Adrenal gland (tissue), 12 donors: ENCODE data around the gene GTF3A. TPM values are rescaled to one million over a fixed set of nuclear protein-coding genes. Genes with fewer than 3 reads are reported as not detected.

Experiments used
- DNase-seq, 7 donors: peaks; one replicate each; pipeline ENCODE4 v3.0.0-alpha.2; 2019 to 2020
- H3K27ac ChIP-seq, 5 donors: fragments of 200-600 bp; sonication (generic) in 4 of 5; 1 replicate in 3 of 5; 2 replicates in 2 of 5; pipeline versions ENCODE4 v1.5.1 to v1.8.0; 2016 to 2020; ENCODE audit warnings: mild to moderate bottlenecking in 1 of 5
- H3K27me3 ChIP-seq: fragments of 200-600 bp; 2 replicates; pipeline ENCODE4 v1.8.0; 2021
- H3K36me3 ChIP-seq, 2 donors: fragments of 200-600 bp; replicated peaks in 1 of 2; 1 replicate in 1 of 2; 2 replicates in 1 of 2; pipeline versions ENCODE4 v1.5.1 to v1.8.0; 2018 to 2022
- H3K4me1 ChIP-seq, 2 donors: fragments of 200-600 bp; replicated peaks in 1 of 2; 1 replicate in 1 of 2; 2 replicates in 1 of 2; pipeline versions ENCODE4 v1.5.1 to v1.8.0; 2018 to 2021
- H3K4me3 ChIP-seq, 4 donors: fragments of 200-600 bp; sonication (generic) in 3 of 4; one replicate each; pipeline ENCODE4 v1.5.1; 2016 to 2018
- H3K9me3 ChIP-seq, 3 donors: fragments of 200-600 bp; sonication (generic) in 1 of 3; replicated peaks in 1 of 3; 1 replicate in 2 of 3; 2 replicates in 1 of 3; pipeline versions ENCODE4 v1.5.1 to v1.8.0; 2016 to 2021
- POLR2A ChIP-seq, 2 donors: fragments of 450-650 bp; IDR thresholded peaks; one replicate each; pipeline ENCODE4 v1.6.1; 2017; ENCODE audit warnings: antibody characterized with exemption in 2 of 2, mild to moderate bottlenecking in 2 of 2, moderate library complexity in 1 of 2
- WGBS, 4 donors: extraction: QIAGEN DNeasy Blood & Tissue Kit in 2 of 4; methylation state at CpG; one replicate each; pipeline versions ENCODE4 v1.1.5 to v1.1.7; 2013 to 2017; 5-methylcytosine and 5-hydroxymethylcytosine counted together
- intact Hi-C, 2 donors: fragments of 100-400 bp; cut with DNase I; formaldehyde crosslinking; loops; one replicate each; pipeline versions ENCODE4 v1.14.1 to v1.15.0; 2022 to 2023
- polyA plus RNA-seq, 3 donors: library from polyadenylated mRNA; stranded (reverse); fragments of 200-250 nt in 2 of 3; fragments of 350-450 nt in 1 of 3; fragmentation: Illumina TruSeq in 1 of 3; extraction: RNeasy Lipid Tissue Mini Kit (QIAGEN cat#74804) in 1 of 3; gene quantifications; one replicate each; pipeline ENCODE4 v1.2.3, GENCODE V29; 2013 to 2014
- total RNA-seq, 9 donors: library from RNA; depleted of rRNA in 4 of 9; stranded (reverse); fragments of >200 nt in 4 of 9; fragments of 120-200 nt in 1 of 9; fragmentation: NEBNext Ultra II Directional in 1 of 9; extraction: Animal tissue kit (Norgen Biotek cat#: 25700) in 1 of 9; gene quantifications; one replicate each; pipeline versions ENCODE4 v1.1.0 to v1.2.4, GENCODE V29; 2013 to 2023
- TF ChIP-seq, protein P1 (sequence below), 6 experiments: fragments of 450-650 bp in 4 of 6; fragments of 200-600 bp in 2 of 6; sonication (generic) in 1 of 6; IDR thresholded peaks; 1 replicate in 5 of 6; 2 replicates in 1 of 6; pipeline versions ENCODE4 v1.5.1 to v1.8.0; 2016 to 2021; ENCODE audit warnings: antibody characterized with exemption in 6 of 6, mild to moderate bottlenecking in 2 of 6, moderate library complexity in 1 of 6
- donor health status: healthy with polysubstance abuse.
- donor health status: Bipolar disorder and iron deficiency.
- donor health status: DM: yes; HTN: yes; CAD: no.
- donor health status: DM: no; HTN: no; CAD: no.
- donor health status: DM: no; HTN: no; CAD: no.
- donor health status: DM: yes; HTN: yes; CAD: no.

Gene GTF3A
- total and polyA plus RNA-seq, 12 donors = 55.2 to 265 (median 115) TPM

DNA sequence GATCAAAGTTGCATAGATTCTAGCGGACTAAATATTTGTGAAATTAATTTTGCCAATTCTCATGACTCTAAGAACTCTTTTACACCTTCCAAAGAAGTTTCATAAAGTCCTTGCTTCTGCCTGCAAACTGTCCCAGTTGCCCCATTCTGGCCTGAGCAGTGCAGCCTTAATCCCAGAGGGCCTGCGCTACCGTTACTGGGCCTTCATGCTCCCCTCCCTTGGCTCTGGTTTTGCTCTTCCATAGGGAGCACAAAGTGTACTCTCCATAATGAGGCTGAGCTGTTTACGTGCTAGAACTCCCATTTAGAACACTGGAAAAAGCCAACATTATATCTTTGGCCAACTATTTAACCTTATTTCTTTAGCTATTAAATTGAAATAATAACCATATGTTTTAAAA is 23.9 kb downstream of the GTF3A start:
- DNase-seq = no peak
- Histone ChIP-seq H3K27me3 (no peaks in the 10 kb centered on the region), H3K4me1 (peaks cover 10 to 31% of the 10 kb centered on the region in 2 donors), H3K27ac (no peak overlapping the region), H3K4me3 (no peak overlapping the region), H3K36me3 (no peaks in the 10 kb centered on the region), H3K9me3 (no peaks in the 10 kb centered on the region)
- no peak for TF ChIP-seq POLR2A (IDR thresholded peaks at IDR 0.05)
- TF ChIP-seq, protein P1, sequence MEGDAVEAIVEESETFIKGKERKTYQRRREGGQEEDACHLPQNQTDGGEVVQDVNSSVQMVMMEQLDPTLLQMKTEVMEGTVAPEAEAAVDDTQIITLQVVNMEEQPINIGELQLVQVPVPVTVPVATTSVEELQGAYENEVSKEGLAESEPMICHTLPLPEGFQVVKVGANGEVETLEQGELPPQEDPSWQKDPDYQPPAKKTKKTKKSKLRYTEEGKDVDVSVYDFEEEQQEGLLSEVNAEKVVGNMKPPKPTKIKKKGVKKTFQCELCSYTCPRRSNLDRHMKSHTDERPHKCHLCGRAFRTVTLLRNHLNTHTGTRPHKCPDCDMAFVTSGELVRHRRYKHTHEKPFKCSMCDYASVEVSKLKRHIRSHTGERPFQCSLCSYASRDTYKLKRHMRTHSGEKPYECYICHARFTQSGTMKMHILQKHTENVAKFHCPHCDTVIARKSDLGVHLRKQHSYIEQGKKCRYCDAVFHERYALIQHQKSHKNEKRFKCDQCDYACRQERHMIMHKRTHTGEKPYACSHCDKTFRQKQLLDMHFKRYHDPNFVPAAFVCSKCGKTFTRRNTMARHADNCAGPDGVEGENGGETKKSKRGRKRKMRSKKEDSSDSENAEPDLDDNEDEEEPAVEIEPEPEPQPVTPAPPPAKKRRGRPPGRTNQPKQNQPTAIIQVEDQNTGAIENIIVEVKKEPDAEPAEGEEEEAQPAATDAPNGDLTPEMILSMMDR (IDR thresholded peaks at IDR 0.05) = no peak
- intact Hi-C loops = no loop called here
- 85 to 88% (median 87%) methylated on average over 4 of the region's 4 CpGs for WGBS, 4 donors

DNA sequence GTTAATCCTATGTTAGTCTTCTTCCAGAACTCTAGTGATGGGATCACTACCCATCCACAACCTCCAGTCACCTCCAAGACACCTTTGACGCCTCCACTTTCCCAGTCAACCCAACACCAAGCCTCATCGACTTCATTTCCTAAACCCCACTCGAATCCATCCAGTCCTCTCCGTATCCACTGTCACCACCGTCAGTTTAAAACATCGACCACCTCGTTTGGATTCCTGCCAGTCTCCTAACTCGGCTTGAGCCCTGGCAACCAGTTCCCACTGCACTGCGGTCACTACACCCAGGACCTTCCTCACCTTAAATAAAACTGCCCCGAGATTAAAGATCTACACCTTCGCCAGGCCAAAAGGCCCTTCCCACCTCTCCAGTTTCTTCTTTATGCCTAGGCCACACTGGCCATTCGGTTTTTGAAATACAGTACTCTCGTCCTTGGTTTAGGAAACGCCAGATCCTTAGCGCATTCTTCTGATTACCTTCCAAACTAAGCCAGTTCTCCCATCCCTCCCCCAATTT is 24.7 kb downstream of the GTF3A start:
- H3K27ac ChIP-seq = peak overlapping the region; percentile 97 to 99 (median 98)
- H3K4me3 ChIP-seq = peak overlapping the region in 3 of 4 donors; percentile 73 to 94 (median 76)
- peaks cover 10 to 31% of the 10 kb centered on the region in 2 donors for H3K4me1 ChIP-seq
- 33 to 42% (median 35%) methylated on average over 15 of the region's 15 CpGs for WGBS, 4 donors
- H3K36me3 ChIP-seq = no peaks in the 10 kb centered on the region
- no peak for DNase-seq
- TF ChIP-seq POLR2A (IDR thresholded peaks at IDR 0.05) = no peak
- TF ChIP-seq, protein P1 (IDR thresholded peaks at IDR 0.05) = no peak
- H3K9me3 ChIP-seq = no peaks in the 10 kb centered on the region
- intact Hi-C loops = no loop called here
- no peaks in the 10 kb centered on the region for H3K27me3 ChIP-seq

DNA sequence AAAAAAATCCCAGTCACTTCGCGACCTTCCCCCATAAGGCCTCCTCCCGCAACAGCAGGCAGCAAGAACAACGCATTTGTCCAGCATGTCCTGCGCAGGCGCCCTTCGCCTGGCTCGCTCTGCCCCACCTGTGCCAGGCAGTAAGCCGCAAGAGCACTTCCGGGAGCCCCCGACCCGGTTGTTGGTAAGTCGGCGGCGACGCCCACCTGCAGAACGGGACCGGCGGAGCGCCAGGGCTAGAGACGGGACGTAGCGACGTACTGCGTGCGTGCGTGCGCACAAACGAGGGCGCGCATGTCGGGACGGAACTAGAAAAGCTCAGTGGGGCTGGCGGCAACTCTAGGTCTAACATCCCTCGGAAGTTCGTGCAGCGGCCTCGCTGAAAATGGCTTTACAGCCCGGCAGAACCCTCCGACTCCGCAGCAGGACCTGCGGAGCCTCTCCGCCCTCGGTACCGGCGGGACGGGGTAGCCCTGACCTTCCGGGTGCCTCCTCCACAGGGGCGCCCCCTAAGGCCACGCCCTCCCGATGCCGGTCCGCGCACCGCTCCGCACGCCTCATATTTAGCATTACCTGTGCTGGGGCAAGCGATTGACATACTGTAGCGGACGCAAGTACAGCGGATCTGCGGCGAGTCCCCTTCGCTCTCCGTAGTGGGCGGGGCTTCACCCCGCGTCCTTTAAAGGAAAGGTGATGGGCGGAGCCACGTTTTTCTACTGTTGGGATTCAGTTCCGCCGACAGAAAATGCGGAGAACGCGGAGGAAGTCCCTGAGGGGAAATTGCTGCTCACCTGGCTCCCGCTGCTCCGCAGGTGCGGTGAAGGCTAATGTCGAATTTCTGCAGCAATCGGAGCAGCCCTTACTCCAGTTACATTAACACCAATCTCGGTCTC is 25.8 kb downstream of the GTF3A start, which contains the start of gene MTIF3:
MTIF3 (minus strand) TSS at position 629 of the 893 bp plus-strand sequence. CDS start 10,116 bp downstream, outside the sequence.
- TF ChIP-seq POLR2A (IDR thresholded peaks at IDR 0.05) = peak; percentile 47 to 79
- TF ChIP-seq, protein P1 (IDR thresholded peaks at IDR 0.05) = peak in 2 of 6 experiments; percentile 21 to 23
- Histone ChIP-seq H3K36me3 (no peaks in the 10 kb centered on the region), H3K27me3 (no peaks in the 10 kb centered on the region), H3K4me1 (peaks cover 10 to 31% of the 10 kb centered on the region in 2 donors), H3K27ac (peak within 1 kb of the TSS; percentile 97 to 99 (median 98)), H3K9me3 (no peaks in the 10 kb centered on the region), H3K4me3 (peak within 1 kb of the TSS; percentile 73 to 94 (median 84))
- intact Hi-C loops = no loop called here
- peak; percentile 92 to 97 (median 94) for DNase-seq
- WGBS, 4 donors = 0 to 1% (median 0%) methylated on average over 49 to 81 of the region's 81 CpGs

DNA sequence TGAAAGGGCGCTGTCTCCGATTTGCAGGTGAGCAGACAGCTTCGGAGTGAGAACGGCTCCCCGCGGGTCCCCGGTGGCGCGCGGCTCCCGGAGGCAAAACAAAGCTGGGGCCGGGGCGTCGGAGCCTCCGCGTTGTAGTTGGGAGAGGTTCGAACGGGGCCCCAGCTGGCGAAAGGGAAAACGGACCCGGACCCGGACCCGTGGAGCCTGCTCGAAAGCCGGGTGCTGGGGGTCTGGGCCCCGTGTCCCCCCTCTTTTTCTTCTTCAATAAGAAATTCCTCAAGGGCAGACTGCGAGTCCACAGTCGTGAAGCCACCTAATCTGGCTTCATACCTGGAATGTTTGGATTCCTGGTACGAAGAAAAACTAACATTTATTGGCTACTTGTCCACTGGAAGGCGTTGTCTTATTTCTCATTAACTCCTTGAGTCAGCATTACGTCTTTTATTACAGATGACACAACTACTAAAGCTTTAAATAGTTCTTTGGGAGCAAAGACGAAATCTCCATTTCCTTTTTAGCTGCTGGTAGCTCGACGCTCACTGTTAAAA is 26.6 kb downstream of the GTF3A start:
- WGBS, 4 donors = 0 to 1% (median 1%) methylated on average over 30 to 34 of the region's 34 CpGs
- peak overlapping the region; percentile 73 to 94 (median 84) for H3K4me3 ChIP-seq

More for the DNA sequence above, 26.6 kb downstream of the GTF3A start:
- Histone ChIP-seq H3K27me3 (no peaks in the 10 kb centered on the region), H3K27ac (peak overlapping the region; percentile 97 to 99 (median 98)), H3K36me3 (no peaks in the 10 kb centered on the region), H3K9me3 (no peaks in the 10 kb centered on the region), H3K4me1 (peaks cover 10 to 31% of the 10 kb centered on the region in 2 donors)
- TF ChIP-seq, protein P1 (IDR thresholded peaks at IDR 0.05) = no peak
- peak in 1 of 2 donors; percentile 39 for TF ChIP-seq POLR2A (IDR thresholded peaks at IDR 0.05)
- intact Hi-C loops = no loop called here
- peak; percentile 23 to 58 (median 37) for DNase-seq
